Stimulated activated CD4-positive, alpha-beta T cell treated with anti-CD3 and anti-CD28 coated beads, Interleukin-2, amount 100 ng/mL, for 24 hours (primary cell): ENCODE data around the gene CHST2.
"Not testable (repeated sequence)": the region's sequence is repeated elsewhere in the genome, so short reads cannot be mapped to it uniquely, and the experiment has no call there.

Experiments used
- DNase-seq, 2 donors: peaks; one replicate each; pipeline ENCODE4 v3.0.0-alpha.2; 2020

Gene CHST2

DNA sequence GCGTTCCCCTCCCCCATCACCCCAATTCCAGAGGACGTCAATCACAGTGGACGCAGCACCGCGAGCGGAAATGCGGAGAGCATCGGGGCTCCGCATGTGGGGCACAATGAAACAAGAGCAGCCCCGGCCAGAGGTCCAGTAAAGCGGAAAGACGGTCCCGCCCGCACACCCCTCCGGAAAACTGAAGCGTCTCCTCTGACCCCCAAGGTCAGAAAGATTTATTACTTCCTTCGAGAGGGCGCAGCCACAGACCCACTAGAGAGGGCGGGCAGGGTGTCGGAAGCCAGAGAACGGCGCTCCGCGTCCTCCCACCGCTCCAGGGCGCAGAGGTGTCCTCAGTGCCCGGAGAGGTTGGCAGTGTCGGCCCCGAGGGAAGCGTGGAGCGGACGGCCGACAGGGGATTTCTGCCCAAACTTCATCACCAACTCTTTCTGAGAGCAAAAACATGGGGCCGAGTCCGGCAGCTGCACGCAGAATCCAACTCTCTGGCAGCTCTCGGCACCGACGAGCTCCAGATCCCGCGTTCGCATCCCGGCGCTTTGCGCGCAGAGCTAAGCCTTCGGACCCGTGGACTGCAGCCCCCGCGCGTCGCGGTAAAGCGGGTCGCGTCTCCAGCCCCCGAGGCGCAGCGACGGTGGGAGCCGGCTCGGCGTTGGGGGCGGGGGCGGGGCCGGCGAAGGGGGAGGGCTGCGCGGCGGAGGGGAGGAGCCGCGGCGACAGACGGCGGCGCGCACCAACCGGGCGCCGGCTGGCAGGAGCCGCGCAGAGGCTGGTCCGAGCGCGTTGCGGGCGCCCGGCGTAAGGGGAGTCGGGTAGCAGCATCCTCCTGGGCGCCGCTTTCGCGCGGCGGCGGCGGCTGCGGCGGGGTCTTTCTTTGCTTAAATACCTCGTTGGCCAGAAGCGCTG lies at the start of gene CHST2:
TSS of gene CHST2 (plus strand) at position 763 of the 906 bp plus-strand sequence. CDS start 1,046 bp downstream, outside the sequence.
- peak; percentile 71 to 79 for DNase-seq

- DNase-seq, result no peak
These were observed 48.5 kb upstream of the CHST2 start for GRCh38 chr3:143070977-143071551.

DNA sequence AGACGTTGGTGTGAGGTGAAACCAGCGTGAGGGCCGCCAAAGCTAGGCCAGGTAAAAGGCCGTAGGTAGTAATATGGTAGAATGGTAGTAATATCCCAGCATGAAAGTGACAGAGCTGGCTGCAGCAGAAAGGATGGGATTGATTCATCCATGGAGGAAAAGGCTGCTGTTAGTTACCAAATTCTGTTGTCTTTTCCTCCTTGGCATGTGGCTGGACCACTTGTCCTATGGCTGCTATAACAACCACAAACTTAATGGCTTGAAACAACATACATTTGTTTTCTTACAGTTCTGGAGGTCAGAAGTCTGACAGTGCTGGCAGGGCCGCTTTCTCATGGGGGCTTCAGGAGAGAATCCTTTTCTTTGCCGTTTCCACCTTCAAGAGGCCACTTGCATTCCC lies 47.8 kb upstream of the CHST2 start:
- no peak for DNase-seq

DNA sequence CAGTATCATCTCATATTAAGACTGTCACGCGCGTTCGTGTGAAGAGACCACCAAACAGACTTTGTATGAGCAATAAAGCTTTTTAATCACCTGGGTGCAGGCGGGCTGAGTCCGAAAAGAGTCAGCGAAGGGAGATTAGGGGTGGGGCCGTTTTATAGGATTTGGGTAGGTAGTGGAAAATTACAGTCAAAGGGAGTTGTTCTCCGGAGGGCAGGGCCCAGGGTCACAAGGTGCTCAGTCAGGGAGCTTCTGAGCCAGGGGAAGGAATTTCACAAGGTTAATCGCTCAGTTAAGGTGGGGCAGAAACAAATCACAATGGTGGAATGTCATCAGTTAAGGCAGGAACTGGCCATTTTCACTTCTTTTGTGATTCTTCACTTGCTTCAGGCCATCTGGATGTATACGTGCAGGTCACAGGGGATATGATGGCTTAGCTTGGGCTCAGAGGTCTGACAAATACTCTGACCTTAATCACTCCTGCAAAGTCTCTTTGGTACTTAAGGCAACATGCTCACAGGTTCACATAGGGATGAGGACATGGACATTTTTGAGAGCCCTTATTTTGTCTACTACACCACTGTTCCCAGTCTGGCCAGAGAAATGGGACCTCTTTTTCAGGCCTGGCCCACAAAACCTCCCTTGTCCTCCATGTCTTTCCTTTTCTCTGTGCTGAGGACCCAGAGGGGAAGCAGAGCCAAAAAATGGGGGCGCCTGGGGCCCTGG lies 47.1 kb upstream of the CHST2 start:
- not testable (repeated sequence) for DNase-seq

DNA sequence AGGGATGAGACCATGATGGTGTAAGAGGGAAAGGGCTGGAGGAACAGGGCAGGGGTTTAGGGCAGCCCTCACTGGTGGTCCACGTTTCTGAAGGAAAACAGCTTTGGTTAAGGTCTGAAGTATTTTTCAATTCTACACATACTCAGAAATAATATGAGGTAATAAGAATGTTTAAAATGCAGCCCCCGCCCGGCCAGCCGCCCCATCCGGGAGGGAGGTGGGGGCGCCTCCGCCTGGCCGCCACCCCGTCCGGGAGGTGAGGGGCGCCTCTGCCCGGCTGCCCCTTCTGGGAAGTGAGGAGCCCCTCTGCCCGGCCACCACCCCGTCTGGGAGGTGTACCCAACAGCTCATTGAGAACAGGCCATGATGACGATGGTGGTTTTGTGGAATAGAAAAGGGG lies 46.0 kb upstream of the CHST2 start:
- DNase-seq, result not testable (repeated sequence)

GRCh38 chr3:143073983-143074382 lies 45.6 kb upstream of the CHST2 start:
- DNase-seq, result not testable (repeated sequence)

GRCh38 chr3:143078883-143079282 lies 40.7 kb upstream of the CHST2 start:
- no peak for DNase-seq

DNA sequence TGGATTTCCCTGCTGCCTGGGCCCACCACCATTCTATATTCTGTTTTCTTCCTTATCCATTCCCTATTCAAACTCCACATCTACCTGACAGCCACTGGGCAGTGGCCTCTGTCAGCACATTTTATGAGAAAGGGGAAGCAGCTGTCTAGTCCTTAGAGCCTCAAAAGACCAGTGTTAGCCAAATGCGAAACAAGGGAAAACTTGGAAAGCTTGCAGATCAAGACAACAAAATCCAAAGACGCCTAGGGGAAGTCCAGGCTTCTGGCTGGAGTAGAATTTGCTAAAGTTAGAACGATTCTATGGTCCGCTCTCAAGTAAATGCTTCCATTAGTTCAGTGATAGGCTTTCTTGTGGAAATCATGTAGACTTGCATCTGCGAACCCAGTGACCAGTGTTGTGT lies 39.4 kb upstream of the CHST2 start:
- no peak for DNase-seq

GRCh38 chr3:143081365-143081764 lies 38.2 kb upstream of the CHST2 start:
- no peak for DNase-seq

DNA sequence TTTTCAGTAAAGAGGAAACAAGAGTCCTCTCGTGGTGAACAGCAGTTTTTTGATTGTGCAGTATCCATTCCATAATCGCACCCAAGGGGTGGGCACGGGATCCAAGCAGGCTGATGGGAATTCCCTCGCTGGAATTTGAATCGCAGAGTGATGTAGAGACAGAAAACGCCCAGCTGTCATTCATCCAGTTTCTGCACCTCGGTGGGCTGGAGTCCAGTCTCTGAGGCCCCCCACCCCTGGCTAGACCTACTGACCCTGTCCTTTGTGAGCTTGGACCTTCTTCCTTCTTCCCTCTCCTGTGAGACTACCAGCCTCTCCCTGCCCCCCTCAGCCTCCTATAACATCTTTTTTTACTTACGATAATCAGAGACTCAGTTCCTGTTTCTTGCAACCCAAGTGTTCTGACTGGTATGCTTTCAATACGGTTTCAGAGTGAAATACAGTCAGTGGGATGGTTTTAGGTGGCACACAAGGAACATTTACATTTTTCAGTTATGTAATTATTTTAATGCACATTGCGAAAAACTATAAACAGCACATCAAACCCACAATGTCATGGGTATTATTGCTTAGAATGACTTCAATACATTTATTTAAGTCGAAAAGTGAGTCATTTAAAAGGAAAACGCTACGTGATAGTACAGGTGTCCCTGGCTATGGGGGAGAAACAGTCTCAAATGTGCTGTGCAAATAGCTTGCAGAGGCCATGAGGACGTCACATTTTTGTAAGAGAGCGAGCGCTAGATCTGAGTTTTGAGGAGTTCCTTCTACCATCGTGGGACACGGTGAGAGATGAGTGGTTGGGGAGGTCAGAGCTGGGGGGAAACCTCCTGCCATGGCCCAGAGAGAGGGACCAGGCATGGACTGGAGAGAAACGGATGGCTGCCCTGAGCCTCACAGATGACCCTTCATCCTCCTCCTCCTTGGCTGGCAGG lies 37.5 kb upstream of the CHST2 start:
- DNase-seq, result peak; percentile 11 to 23

- no peak for DNase-seq
These were observed 35.8 kb upstream of the CHST2 start for GRCh38 chr3:143083781-143084180.

GRCh38 chr3:143084856-143085731 lies 34.5 kb upstream of the CHST2 start:
- DNase-seq, result no peak

GRCh38 chr3:143088835-143089234 lies 30.7 kb upstream of the CHST2 start:
- no peak for DNase-seq

GRCh38 chr3:143089965-143090364 lies 29.6 kb upstream of the CHST2 start:
- no peak for DNase-seq

- no peak for DNase-seq
These were observed 29.1 kb upstream of the CHST2 start for GRCh38 chr3:143090486-143090885.

- DNase-seq, result no peak
These were observed 28.4 kb upstream of the CHST2 start for GRCh38 chr3:143090976-143091837.

GRCh38 chr3:143092191-143092590 lies 27.4 kb upstream of the CHST2 start:
- no peak for DNase-seq

- DNase-seq, result no peak
These were observed 23.8 kb upstream of the CHST2 start for GRCh38 chr3:143095813-143096212.

DNA sequence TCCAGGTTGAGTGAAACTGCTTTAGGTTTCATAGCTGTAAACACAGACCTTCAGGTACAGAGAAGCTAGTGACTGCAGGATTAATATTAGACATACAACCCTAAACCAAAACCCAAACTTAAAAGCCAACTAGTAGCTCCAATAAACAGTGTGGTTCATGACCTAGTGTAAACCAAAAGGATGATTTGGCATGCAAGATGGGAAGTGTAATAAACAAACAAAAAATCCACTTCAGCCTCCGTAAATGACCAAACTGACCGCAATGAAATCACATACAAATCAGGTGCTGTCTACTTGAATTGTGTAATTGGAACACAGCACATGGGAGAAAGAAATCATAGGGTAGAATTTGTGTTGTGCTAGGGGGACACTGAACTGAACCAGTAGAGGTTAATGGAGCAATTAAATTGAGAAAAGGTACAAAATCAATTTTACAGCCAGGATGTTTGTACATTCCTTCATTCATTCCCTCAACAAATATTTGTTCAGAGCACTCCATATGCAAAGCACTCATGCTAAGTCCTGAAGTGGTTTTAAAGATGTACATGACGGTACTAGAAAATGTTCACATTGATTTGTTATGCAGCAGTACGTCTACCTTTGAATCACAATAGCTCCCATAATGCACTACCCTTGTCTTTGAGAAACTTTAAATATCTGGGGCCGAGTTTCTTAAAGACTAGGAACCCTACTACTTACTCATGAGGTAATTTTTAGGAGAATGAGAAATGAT lies 21.4 kb upstream of the CHST2 start:
- no peak for DNase-seq

DNA sequence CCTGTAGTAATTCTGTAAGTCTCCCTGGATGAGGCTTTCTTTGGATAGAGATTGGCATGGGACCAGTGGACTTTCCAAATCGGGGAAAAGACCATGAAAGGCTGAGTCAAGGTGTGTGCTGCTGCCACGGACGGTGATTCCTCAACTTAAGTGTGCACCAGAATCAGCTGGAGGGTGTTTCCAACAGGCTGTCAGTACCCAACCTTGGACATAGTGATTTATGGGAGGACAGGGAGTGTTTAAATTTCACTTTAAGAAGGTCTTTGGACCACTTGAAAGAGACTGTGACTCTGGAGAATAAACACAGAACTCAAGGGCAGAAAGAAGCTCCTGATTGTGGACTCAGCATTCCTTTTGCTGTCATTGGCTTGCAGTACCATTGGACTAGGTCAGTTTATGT lies 20.4 kb upstream of the CHST2 start:
- DNase-seq, result no peak
